Ascending aorta (tissue), 2 donors: ENCODE results near the gene FBXO24. TPM values are rescaled to one million over a fixed set of nuclear protein-coding genes. Genes with fewer than 3 reads are reported as not detected.

Experiments
- DNase-seq, 2 donors: peaks; one replicate each; pipeline ENCODE4 v3.0.0-alpha.2; 2019; ENCODE audit warnings: low spot score in 2 of 2
- H3K27ac ChIP-seq, 2 donors: fragments of 200-600 bp; sonication (generic); one replicate each; pipeline ENCODE4 v1.5.1; 2016 to 2017; ENCODE audit warnings: mild to moderate bottlenecking in 1 of 2
- H3K27me3 ChIP-seq: fragments of 200-600 bp; sonication (generic); one replicate; pipeline ENCODE4 v1.5.1; 2017
- H3K36me3 ChIP-seq, 2 donors: fragments of 200-600 bp; sonication (generic); one replicate each; pipeline ENCODE4 v1.5.1; 2016
- H3K4me1 ChIP-seq, 2 donors: fragments of 200-600 bp; sonication (generic); one replicate each; pipeline ENCODE4 v1.5.1; 2016 to 2017; ENCODE audit warnings: mild to moderate bottlenecking in 1 of 2
- H3K4me3 ChIP-seq, 2 donors: fragments of 200-600 bp; sonication (generic); one replicate each; pipeline ENCODE4 v1.5.1; 2016 to 2017; ENCODE audit warnings: mild to moderate bottlenecking in 1 of 2
- H3K9me3 ChIP-seq, 2 donors: fragments of 200-600 bp; sonication (generic); one replicate each; pipeline ENCODE4 v1.5.1; 2016
- CTCF ChIP-seq, 3 experiments: fragments of 200-600 bp in 2 of 3; fragments of 450-650 bp in 1 of 3; sonication (generic) in 2 of 3; IDR thresholded peaks; one replicate each; pipeline ENCODE4 v1.5.1; 2016 to 2019; ENCODE audit warnings: antibody characterized with exemption in 3 of 3, mild to moderate bottlenecking in 1 of 3, moderate library complexity in 1 of 3
- intact Hi-C: fragments of 100-400 bp; cut with DNase I; formaldehyde crosslinking; loops from one replicate; pipeline ENCODE4 v1.15.1; 2023
- total RNA-seq: library from RNA; depleted of rRNA; stranded (reverse); fragments of >200 nt; gene quantifications from one replicate; pipeline ENCODE4 v1.1.0, GENCODE V29; 2016

The FBXO24 gene
- total RNA-seq, 1 donor from 2014 or later, result not detected

DNA sequence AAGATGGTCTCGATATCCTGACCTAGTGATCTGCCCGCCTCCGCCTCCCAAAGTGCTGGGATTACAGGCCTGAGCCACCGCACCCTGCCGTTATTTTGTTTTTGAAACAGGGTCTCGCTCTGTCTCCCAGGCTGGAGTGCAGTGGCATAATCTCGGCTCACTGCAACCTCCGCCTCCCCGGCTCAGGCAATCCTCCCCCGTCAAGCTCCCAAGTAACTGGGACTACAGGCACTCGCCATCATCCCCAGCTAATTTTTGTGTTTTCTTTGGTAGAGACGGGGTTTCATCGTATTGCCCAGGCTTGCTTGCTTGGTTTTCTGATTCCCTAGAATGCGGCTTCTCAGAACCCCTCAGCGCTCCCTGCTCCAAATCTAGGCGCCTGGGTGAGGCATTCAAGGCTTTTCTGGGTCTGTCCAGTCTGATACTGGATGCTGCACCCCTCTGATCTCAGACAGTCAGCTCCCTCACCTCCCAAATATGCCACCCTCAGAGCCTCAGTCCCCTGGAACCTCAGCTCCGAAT is 53.9 kb downstream of the FBXO24 start:
- no peak for TF ChIP-seq CTCF (IDR thresholded peaks at IDR 0.05)
- no peaks in the 10 kb centered on the region for H3K36me3 ChIP-seq
- H3K9me3 ChIP-seq, result no peaks in the 10 kb centered on the region
- no peak overlapping the region for H3K4me3 ChIP-seq
- no peak overlapping the region for H3K27ac ChIP-seq
- no peaks in the 10 kb centered on the region for H3K4me1 ChIP-seq
- intact Hi-C loops, result no loop called here
- no peaks in the 10 kb centered on the region for H3K27me3 ChIP-seq
- DNase-seq, result no peak

- Histone ChIP-seq H3K9me3 (no peaks in the 10 kb centered on the region), H3K27ac (no peak overlapping the region), H3K4me1 (no peaks in the 10 kb centered on the region), H3K4me3 (no peak overlapping the region), H3K27me3 (no peaks in the 10 kb centered on the region), H3K36me3 (no peaks in the 10 kb centered on the region)
- no peak for DNase-seq
- no peak for TF ChIP-seq CTCF (IDR thresholded peaks at IDR 0.05)
- intact Hi-C loops, result no loop called here
Measured at GRCh38 chr7:100640517-100641440, 54.7 kb downstream of the FBXO24 start.

DNA sequence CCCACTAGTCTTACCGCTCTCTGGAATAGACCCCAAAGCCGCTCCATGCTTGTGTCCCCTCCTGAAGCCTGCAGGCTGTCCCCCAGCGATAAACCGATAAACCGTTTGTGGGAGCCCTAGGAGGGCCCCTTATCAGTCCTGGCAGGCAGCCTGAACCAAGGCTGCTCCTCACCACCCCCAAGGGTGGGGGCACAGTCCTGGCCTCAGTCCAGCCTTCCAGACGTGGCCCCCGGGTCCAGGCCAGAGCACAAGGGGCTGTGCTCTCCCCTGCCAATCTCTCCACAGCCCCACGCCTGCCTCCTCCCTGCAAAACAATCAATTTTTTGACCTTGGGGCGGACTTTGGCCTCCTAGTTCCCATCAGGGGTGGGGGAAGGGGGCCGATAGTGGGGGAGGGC is 55.3 kb downstream of the FBXO24 start, which contains the start of gene TFR2:
Gene TFR2 (minus strand): TSS at position 90 of the 397 bp plus-strand sequence. CDS start 43 bp downstream, at position 47.
- TF ChIP-seq CTCF (IDR thresholded peaks at IDR 0.05), result no peak
- Histone ChIP-seq H3K4me3 (no peak within 1 kb of the TSS), H3K27ac (no peak within 1 kb of the TSS), H3K9me3 (no peaks in the 10 kb centered on the region), H3K36me3 (no peaks in the 10 kb centered on the region), H3K4me1 (no peaks in the 10 kb centered on the region), H3K27me3 (no peaks in the 10 kb centered on the region)
- no peak for DNase-seq
- intact Hi-C loops, result no loop called here

DNA sequence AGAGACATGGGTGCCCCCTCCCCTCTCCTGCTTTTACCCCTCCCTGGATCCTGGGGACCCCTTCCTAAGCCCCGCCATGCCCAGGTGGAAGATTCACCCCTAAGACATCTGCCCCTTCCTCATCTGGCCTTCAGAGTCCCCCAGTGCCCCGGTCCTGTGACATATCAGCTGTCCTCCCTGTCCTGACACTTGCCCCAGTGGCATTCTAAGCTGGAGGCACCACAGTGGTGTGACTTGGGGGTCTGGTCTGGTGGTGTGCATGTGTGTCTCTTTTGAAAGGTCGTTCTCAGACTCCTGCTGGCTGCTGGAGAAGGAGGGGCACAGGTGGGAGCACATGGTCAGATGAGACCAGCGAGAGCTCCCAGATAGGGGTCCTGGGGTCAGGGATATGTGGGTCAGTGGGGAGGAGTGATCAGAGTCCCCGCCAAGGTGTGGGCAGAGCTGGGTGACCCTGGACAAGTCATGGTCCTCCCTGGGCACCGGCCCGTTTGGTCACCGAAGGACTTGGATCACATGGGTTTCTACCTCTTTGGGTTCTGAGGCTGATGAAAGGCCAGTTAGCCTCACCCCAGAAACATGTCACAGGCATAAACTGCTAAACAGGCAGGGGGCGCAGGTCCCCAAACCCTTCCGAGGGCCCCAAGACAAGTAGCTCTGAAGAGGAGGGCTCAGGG is 55.9 kb downstream of the FBXO24 start:
- H3K4me1 ChIP-seq, result no peaks in the 10 kb centered on the region
- no peak overlapping the region for H3K4me3 ChIP-seq
- no peaks in the 10 kb centered on the region for H3K36me3 ChIP-seq
- no peaks in the 10 kb centered on the region for H3K9me3 ChIP-seq
- DNase-seq, result no peak
- no peak overlapping the region for H3K27ac ChIP-seq
- intact Hi-C loops, result no loop called here
- TF ChIP-seq CTCF (IDR thresholded peaks at IDR 0.05), result no peak
- no peaks in the 10 kb centered on the region for H3K27me3 ChIP-seq

- Histone ChIP-seq H3K27ac (no peak overlapping the region), H3K36me3 (no peaks in the 10 kb centered on the region), H3K27me3 (no peaks in the 10 kb centered on the region), H3K9me3 (no peaks in the 10 kb centered on the region), H3K4me3 (no peak overlapping the region), H3K4me1 (no peaks in the 10 kb centered on the region)
- no peak for TF ChIP-seq CTCF (IDR thresholded peaks at IDR 0.05)
- DNase-seq, result no peak
- intact Hi-C loops, result no loop called here
Measured at GRCh38 chr7:100642534-100642907, 56.4 kb downstream of the FBXO24 start.
